ENCODE results near the gene SHB.

Gene SHB

DNA sequence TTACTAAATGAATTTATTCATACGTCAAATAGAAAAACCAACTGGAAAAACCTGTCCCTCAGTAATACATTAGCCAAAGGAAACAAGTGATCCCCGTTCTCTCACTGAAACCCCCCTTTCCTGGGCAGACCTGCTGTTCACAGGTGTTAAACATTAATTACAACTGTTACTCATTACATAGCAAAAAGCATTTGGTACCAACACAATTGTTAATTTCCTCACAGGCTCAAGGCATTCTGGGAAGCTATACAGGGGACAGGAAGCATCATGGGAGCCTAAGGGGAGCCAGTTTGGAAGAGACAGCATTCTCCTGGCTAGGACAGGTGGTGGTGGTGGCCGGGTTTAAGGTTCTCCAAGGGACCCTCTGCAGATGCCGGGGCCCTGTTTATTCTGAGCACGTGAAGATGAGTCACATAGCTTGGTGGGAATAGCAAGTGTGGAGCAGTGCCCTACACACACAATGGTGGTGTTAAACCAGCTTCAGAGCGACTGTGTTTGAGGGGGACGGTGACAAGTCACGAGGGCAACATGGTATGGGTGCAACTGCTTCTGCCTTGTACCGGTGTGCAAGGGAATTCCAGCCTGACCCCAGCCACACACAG is 102.5 kb downstream of the SHB start:
- DNase-seq = no peak

DNA sequence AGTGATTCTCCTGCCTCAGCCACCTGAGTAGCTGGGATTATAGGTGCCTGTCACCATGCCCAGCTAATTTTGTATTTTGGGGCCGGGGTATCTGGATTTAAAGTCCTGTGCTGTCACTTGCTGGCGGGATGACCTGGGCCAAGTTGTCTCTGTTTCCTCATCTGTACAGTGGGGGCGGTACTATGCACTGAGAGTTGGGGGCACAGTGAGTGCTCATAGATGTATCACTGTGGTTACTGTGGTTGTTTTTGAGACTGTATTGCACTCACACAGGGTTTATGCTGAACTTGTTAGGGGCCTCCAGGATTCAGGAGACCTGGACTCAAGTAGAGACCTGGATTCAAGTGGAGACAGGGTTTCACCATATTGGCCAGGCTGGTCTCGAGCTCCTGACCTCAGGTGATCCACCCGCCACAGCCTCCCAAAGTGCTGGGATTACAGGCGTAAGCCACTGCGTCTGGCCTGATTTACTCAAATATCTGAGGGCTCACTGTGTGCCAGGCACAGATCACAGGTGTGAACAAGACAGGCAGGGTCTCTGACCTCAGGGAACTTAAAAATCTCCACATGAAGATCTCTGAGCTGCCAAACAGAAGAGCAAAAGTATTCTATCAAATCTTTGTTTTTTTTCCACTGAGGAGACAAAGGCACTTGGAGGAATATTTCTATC is 103.2 kb downstream of the SHB start:
- peak in 1 of 5 experiments; percentile 40 for DNase-seq

DNA sequence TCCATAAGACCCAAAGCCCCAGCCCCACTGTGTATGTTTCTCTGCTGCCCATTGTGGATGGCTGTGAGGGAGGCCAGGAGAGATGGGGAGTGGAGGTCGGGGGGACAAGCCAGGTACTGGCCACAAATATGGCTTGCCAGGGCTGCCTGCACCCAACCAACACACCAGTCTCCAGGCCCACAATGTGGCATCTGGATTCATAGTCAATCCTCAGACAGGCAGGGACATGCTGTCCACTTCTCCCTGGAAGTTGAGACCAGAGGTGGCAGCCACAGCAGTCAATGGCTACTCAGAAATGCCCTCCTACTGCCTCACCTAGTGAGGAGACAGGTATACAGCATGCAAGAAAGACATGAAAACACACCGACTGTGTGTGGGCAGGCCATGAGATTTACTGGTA is 103.9 kb downstream of the SHB start:
- no peak for DNase-seq

DNA sequence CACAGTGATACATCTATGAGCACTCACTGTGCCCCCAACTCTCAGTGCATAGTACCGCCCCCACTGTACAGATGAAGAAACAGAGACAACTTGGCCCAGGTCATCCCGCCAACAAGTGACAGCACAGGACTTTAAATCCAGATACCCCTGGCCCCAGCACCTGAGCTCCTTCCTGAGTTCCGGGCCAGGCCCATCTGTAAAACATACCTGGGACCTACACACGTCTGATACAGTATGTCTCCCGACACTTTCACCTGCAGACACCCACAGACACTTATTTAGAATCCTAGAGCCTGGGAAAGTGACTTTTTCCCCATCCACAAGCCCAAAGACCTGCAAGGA is 104.3 kb downstream of the SHB start:
- no peak for DNase-seq

DNA sequence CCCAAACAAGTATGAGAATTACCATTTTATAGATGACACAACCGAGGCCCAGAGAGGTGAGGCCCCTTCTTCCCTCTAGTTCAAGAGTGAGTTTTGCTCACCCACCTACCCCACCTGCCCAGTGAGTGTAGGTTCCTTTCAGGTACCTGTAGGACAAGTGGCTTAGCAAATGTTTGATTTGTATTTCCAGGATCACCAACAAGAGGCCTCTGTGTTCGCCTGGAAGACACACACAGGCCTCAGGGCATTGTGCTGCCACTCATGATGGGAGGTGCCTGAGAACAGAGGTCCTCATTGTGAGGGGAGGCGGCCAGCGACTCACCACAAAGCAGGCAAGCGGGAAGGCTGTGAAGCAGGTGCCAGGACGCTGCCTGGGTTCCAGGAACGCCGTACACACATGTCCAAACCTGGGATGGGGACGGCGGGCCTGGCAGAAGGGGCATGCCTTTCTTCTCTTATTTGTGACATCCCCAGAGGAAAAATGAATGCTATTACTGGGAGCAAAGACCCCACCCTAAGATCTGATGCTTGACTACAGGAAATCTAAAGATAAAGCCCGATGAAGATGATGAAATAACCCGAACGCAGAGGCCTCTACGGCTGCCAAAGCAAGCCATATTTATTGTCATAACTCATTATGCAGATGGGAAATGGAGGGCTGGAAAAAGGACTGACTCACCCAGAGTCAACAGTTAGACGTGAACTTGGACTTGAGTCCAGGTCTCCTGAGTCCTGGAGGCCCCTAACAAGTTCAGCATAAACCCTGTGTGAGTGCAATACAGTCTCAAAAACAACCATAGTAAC is 104.9 kb downstream of the SHB start:
- DNase-seq = no peak

DNA sequence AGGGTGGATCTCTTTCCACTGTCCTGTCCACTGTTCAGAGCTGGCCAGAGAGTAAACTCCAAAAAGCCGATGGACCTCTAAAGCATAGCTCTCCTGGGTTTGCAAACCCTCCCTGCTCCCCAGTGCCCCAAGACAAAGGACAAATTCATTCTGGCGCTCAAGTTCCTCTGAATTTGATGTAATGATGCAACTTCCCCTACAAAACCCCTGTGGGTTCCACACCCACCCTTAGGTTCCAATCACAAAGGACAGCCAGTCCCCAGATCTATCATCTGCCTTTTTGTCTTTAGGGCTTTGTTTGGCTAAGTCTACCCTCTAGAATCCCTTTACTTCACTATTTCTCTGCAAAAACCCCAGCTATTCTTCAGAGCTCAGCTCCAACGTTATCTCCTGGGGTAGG is 107.7 kb downstream of the SHB start:
- peak in 1 of 5 experiments; percentile 39 for DNase-seq

DNA sequence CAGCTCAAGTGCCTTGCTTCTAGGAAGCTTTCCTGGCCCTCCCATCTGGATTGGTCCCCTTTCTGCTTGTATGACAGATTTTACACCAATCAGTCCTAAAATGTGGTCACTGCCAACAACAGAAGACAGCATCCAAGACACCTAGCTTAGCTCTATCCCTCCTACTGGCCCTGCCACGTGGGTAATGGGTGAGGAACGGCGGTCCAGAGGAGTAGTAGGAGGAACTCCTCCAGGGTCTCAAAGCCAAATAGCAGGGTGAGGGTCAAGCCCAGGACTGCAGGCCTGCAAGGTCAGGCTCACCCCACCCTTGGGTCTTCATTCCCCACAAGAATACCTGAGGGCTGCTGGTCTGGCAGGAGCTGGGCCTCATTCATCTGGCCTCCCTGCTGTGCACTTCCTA is 108.4 kb downstream of the SHB start:
- no peak for DNase-seq

DNA sequence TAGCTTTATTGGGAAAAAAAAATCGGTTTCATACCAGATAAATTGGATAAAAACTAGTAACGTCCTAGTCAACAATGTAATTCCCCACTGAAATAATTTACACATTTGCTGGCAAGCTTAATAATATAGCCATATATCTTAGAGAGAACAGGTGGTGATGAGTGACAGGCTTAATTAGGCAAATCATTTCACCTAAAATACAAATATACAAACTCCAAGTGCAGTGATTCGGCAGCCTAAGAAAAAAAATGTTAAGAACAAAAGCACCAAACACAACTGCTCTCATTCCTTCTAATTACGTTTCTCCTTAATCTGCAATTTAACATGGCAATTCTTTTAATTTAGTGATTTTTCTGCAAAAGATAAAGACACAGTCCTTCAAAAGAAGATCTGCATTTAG is 109.1 kb downstream of the SHB start:
- DNase-seq = no peak

DNA sequence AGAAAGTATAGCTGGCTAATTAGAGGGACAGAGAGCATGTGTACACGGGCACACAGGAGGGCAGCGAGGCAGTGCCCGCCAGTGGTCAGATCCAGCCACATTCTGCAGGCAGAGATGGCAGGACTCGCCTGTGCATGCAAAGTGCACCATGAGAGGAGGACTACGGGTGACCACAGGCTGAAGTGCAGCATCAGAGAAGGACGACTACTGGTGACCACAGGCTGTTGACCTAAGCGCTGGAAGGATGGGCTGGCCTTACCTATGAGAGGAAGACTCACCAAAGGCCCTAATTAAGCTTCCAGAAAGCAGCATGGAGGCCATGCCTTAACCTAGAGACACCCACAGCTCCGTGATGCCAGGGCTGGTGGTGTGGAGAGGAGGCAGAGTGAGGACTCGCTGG is 110.9 kb downstream of the SHB start:
- DNase-seq = no peak

DNA sequence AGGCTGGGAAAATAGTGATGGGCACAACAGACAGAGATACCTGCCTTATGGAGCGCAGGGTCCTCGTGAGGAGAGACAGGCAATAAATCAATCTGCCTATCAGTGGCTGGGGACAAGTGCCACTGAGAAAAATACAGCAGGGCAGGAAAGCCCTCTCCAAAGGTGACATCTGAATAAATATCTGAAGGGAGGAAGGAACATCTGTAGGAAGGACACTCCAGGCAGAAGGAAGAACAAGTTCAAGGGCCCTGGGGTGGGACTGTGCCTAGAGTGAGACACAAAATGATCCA is 111.4 kb downstream of the SHB start:
- DNase-seq = no peak

DNA sequence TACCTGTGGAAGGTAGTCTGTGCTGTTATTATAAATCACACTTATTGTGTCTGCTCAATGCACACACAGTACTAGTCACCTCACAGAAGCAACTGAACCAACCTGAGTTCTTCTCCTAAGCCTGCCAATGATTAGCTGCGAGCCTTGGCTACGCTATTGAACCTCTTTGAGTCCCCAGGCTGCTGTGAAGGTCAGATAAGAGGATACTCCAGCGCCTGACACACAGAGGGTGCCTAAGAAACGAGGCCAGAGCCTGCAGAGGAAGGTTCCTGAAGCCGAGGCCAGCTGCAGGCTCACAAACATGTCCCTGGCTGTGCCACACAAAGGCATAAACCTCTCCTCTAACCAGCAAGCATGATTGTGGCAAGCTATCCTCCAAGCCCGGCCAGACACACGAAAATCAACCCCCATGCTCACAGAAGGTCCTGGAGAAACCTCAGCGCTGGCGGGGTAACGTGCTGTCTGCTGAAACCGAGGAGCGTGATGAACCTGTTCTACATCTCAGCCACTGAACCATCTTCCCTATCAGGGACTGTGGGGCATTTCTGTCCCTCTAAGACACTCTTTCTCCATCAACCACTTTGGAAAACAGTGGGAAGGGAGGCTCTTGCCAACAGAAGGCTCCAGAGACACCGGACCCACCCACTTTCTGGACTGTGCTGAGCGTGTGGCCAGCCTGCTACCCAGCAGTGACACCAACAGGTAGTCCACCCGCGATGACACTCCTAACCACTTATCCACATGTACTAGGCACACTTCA is 111.9 kb downstream of the SHB start:
- no peak for DNase-seq

DNA sequence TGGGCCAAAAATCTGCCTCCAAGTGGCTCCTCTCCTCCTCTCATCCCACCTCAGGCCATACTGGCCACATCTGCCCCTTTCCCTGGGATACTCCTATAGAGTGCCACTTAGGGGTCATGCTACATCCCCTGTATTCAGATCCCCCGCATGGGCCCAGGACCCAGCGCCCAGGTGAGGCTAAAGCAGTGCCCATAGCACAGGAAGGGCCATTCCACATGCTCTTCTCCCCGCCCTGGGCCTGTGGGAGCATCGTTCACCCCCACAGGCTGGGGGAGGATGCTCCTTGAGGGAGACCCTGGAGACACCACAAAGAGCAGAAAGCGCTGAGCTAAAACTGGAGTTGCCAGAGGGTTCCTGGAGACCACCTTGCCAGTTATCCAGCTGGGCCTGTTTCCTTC is 112.6 kb downstream of the SHB start:
- DNase-seq = no peak

DNA sequence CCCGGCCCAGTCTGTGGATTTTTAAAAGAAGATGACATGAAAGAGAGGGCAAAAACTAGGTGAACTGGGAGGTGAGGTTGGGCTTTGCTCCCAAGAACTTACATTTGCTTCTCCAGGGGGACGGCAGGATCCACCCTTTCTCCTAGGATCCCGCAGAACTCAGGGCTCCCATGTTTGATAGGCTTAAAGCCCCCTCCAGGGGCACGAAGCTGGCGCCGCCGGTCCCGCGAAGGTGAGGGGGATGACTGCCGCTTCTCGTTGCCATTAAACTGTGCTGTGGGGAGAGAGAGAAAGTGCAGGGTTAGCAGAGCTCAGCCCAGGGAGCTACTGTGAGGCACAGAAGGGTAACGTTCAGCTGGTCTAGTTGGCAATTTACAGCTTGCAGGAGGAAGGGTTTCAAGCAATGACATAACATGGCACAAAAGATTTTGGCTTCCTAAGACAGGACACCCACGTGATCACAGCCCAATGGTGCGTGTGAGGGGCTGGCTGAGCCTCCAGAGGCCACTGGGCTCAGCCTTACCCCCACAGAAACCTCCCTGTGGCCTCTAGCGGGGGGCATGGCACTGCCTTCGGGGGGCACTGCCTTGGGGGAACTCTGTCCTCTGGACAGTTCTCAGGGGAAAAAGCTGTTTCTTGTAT is 113.1 kb downstream of the SHB start:
- no peak for DNase-seq

DNA sequence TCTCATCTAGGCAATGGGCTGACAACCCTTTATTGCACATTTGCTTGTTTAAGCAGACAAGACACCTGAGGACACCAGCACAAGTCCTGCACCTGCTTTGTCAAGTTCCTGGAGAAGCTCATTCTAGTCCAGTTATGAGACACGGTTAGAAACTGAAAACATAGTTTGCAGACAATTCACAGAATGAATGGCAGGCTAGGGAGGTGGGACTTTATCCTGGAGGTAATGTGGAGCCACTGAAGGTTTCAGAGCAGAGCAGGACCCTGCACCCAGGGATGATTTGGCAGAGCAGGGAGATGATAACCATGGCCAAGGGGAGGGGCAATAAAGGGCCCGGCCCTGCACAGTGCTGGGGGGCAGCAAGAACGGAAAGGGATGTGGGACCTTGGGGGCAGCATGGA is 114.4 kb downstream of the SHB start:
- DNase-seq = peak in 1 of 5 experiments; percentile 9

DNA sequence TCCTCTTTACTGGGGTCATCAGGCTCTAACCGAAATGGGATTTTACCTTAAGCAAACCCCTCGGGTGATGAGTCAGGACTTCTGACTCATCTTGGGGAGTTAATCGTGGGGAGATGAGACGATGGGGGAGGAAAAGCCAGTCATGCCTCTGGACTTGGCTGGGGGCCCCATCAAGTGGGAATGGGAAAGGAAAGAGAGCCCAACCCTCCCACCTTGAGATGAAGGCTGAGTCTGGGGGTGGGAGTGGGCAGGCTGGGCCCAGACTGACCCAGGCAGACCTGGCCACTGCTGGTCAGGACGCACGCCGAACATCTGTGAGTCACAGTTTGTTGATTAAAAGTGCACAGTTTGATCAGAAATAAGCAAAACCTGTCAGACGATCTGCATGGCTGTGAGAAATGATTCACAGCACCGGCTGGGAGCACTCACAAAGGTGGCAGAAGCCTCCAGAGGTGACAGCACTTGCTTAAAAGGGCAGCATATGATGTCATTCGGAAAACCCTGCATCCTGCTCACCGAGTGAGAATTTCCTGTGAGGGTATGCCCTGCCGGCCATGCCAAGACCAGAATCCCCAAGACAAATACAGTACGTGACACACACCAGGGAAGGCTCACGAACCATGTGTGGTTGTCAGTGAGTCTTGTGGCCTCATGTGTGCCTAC is 115.1 kb downstream of the SHB start:
- peak in 1 of 5 experiments; percentile 56 for DNase-seq

DNA sequence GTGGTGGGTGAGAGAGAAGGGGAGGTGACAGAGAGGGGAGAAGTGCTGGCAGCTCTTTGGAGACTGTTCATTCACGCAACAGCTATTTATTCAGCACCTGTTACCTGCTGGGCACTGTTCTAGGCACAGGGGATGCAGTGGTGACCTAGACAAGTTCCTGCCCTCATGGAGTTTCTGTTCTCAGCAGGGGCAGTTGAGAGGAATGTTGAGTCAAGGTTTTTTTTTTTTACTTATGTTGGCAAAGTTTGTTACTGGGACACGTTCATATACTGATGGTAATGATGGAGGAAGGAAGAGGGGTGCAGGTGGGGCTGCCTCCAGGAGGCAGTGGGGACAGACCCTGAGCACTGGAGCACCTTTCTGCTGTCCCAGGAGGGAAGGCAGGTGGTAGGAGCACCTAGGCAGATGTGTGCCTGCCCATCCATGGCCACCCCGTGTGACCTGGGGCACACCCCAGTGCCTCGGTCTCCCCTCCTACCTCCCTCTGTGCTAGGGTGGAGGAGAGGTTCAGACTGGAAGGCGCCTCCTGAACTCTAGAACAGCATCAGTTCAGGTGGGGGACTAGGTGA is 115.7 kb downstream of the SHB start:
- no peak for DNase-seq

DNA sequence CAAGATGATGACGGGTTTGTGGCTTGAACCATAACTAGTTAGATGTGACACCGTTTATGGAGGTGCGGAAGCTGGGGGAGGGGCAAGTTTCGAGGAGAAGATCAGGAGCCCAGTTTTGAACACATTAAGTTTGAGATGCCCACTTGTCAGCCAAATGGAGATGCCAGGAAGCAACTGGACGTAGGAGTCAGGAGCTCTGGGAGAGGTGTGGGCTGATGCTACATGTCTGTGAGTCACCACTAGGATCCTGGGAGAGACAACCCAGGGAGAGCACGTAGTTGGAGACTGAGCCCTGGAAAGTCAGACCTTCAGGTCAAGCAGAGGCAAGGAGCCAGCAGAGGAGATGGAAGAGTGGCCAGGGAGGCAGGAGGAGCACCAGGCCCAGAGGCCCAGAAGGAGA is 116.3 kb downstream of the SHB start:
- DNase-seq = no peak

DNA sequence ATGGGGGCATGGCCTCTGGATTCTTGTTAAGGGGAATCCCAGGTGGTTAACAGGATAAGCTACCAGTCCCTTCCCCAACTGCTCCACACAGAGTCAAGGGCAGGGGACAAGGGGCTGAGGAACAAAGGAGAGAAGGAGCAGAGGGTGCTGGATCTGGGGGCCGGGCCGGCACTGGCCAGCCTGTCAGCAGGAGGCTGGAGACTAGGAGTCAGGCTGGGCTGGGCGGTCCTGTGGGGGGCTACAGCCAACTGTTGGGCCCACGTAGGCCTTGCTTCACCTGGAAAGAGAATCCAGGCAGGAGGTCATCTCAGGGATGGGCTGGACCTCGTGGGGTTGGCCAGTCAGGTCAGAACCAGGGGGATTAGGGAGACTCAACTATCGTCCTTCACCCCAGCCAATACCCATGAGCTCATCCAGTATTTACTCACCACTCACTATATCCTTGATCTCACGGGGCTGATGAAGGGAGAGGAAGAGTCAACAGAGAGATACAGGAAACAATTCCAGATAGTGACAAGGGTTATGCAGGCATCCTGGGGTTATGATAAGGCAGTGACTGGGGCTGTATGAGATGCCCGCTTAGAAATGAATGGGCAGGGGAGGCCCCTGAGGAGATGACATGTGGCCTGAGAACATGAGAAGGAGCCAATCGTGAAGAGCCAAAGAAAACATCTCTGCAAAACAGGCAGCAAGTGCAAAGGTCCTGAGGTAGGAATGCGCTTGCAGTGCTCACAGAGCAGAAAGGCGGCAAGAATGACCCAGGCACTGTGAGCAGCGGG is 117.2 kb downstream of the SHB start:
- no peak for DNase-seq

DNA sequence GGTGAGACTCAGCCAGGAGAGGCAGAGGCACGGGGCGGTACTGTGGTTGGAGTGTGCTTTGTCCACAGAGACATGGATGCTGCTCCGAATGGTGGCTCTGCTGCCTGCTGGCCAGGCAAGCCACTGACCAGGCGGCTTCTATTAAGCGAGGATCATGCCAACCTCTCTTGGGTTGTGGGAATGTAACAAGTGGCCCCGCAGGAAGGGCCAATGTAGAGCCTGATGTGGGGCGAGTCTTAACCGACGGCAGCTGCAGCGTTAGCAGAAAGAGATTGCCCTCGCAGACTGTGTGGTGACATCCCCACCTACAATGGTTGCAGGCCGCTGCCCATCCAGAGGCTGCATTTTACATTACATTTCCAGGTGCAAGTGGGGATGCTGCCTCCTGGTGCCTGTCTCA is 118.5 kb downstream of the SHB start:
- DNase-seq = no peak

DNA sequence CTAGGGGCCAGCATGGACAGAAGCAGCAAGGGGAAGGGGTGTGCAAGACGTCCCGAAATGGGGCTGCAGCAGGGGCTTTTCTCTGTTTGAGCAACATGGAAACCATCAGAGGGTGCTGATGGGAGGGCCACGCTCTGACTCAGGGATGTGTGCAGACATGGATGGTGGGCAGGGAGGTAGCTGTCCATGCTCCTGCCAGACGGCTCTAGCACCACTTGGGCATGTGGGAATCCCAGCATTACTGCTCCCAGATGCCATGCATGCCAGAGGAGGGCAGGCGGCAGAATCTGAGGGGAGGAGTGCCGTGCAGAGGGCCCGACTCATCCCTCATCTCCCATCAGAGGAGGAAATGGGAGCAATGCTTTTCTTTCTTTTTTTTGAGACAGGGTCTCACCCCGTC is 119.5 kb downstream of the SHB start:
- no peak for DNase-seq

DNA sequence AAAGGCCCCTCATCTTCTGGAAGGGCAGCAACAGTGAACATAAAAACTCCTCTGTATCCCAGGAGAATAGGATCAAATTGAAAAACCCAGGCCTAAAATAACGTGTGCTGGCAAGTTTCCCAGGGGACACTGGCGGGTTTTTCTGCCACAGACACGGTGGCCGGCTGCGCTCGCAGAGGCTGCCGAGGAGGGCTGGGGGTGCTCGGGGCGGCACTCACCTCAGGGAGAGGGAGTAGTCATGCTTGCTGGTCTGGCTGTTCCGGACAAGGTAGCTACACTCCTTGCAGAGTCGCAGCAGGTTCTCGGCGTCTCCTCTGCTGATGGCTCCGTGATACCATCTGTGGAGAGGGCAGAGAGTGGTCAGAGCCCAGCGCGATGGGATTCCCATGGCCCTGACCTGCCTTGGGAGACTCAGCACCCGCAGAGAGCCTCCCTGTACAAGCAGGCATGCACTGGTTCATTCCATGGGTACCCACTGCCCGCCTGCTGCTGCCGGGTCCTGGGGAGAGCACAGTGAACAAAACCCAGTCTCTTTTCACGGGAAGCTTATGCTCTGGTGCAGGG is 120.5 kb downstream of the SHB start:
- no peak for DNase-seq
